HepG2 (cell line): ENCODE results near the gene AHNAK. TPM values are rescaled to one million over a fixed set of nuclear protein-coding genes. Genes with fewer than 3 reads are reported as not detected.

Source experiments
- BCL6 ChIP-seq: IDR thresholded peaks from 2 replicates; pipeline ENCODE4 v1.6.1; 2016; ENCODE audit warnings: missing genetic modification reagents, missing compliant biosample characterization
- CBX5 ChIP-seq: sonication (generic); formaldehyde crosslinking; IDR thresholded peaks from 2 replicates; pipeline ENCODE4 v1.4.0; 2020; ENCODE audit warnings: missing genetic modification reagents, borderline replicate concordance
- CREB3 ChIP-seq: sonication (generic); formaldehyde crosslinking; IDR thresholded peaks from 2 replicates; pipeline ENCODE4 v1.5.0; 2020; ENCODE audit warnings: missing genetic modification reagents
- DNMT1 ChIP-seq: sonication (generic); formaldehyde crosslinking; IDR thresholded peaks from 2 replicates; pipeline ENCODE4 v1.5.1; 2020; ENCODE audit warnings: mild to moderate bottlenecking, missing genetic modification reagents
- ERF ChIP-seq: IDR thresholded peaks from 2 replicates; pipeline ENCODE4 v1.6.1; 2018; ENCODE audit warnings: missing biosample characterization, missing genetic modification reagents
- MTA3 ChIP-seq: sonication (generic); formaldehyde crosslinking; IDR thresholded peaks from 2 replicates; pipeline ENCODE4 v1.4.0; 2020; ENCODE audit warnings: missing genetic modification reagents
- NCOA1 ChIP-seq: sonication (generic); formaldehyde crosslinking; IDR thresholded peaks from 2 replicates; pipeline ENCODE4 v1.9.0; 2021; ENCODE audit warnings: missing genetic modification reagents
- NCOA2 ChIP-seq: sonication (generic); formaldehyde crosslinking; IDR thresholded peaks from 2 replicates; pipeline ENCODE4 v1.8.0; 2022; ENCODE audit warnings: inconsistent platforms
- NPAS2 ChIP-seq: sonication (generic); formaldehyde crosslinking; IDR thresholded peaks from 2 replicates; pipeline ENCODE4 v1.8.0; 2022; ENCODE audit warnings: mild to moderate bottlenecking, missing genetic modification reagents, borderline replicate concordance
- PCBP2 ChIP-seq: fragments of 200-400 bp; formaldehyde crosslinking; optimal IDR thresholded peaks from 2 replicates; pipeline ENCODE3; 2018; ENCODE audit warnings: low read length, low read depth; ENCODE audit not compliant: poor library complexity, severe bottlenecking
- PHF8 ChIP-seq: sonication (generic); formaldehyde crosslinking; IDR thresholded peaks from 2 replicates; pipeline ENCODE4 v1.5.0; 2020; ENCODE audit warnings: missing genetic modification reagents
- RFXAP ChIP-seq: sonication (generic); formaldehyde crosslinking; IDR thresholded peaks from 2 replicates; pipeline ENCODE4 v1.4.0; 2020; ENCODE audit warnings: missing genetic modification reagents, borderline replicate concordance
- SAP130 ChIP-seq: IDR thresholded peaks from 2 replicates; pipeline ENCODE4 v1.6.1; 2016; ENCODE audit warnings: low read depth
- TBX3 ChIP-seq: fragments of 450-650 bp; IDR thresholded peaks from 2 replicates; pipeline ENCODE4 v1.6.1; 2017; ENCODE audit warnings: antibody characterized with exemption, mild to moderate bottlenecking, inconsistent platforms, borderline replicate concordance
- ZMYM4 ChIP-seq: sonication (generic); formaldehyde crosslinking; IDR thresholded peaks from 2 replicates; pipeline ENCODE4 v1.8.1; 2023; ENCODE audit warnings: mild to moderate bottlenecking, missing genetic modification reagents
- ZNF180 ChIP-seq: sonication (generic); formaldehyde crosslinking; IDR thresholded peaks from 2 replicates; pipeline ENCODE4 v1.4.0; 2020; ENCODE audit warnings: low read depth, missing genetic modification reagents, borderline replicate concordance
- ZNF225 ChIP-seq: sonication (generic); formaldehyde crosslinking; IDR thresholded peaks from 2 replicates; pipeline ENCODE4 v1.4.0; 2020; ENCODE audit warnings: mild to moderate bottlenecking, missing genetic modification reagents
- ZNF501 ChIP-seq: sonication (generic); formaldehyde crosslinking; IDR thresholded peaks from 2 replicates; pipeline ENCODE4 v1.5.1; 2020; ENCODE audit warnings: mild to moderate bottlenecking, moderate library complexity, missing genetic modification reagents
- ZNF609 ChIP-seq: sonication (generic); formaldehyde crosslinking; IDR thresholded peaks from 2 replicates; pipeline ENCODE4 v1.4.0; 2020; ENCODE audit warnings: mild to moderate bottlenecking, missing genetic modification reagents, borderline replicate concordance
- ZNF619 ChIP-seq: sonication (generic); formaldehyde crosslinking; IDR thresholded peaks from 2 replicates; pipeline ENCODE4 v1.4.0; 2020; ENCODE audit warnings: mild to moderate bottlenecking, missing genetic modification reagents
- ZNF850 ChIP-seq: sonication (generic); formaldehyde crosslinking; conservative IDR thresholded peaks from 2 replicates; pipeline ENCODE4 v1.9.0; 2021; ENCODE audit warnings: mild to moderate bottlenecking, missing genetic modification reagents
- ZSCAN31 ChIP-seq: sonication (generic); formaldehyde crosslinking; IDR thresholded peaks from 2 replicates; pipeline ENCODE4 v1.5.0; 2020; ENCODE audit warnings: low read depth, mild to moderate bottlenecking, missing genetic modification reagents
- polyA plus RNA-seq, 8 experiments: library from polyadenylated mRNA; depleted of rRNA in 3 of 8; stranded (reverse) in 7 of 8; unstranded in 1 of 8; fragments of >200 nt; fragmentation: Illumina TruSeq in 4 of 8; extraction: Trizol in 4 of 8; gene quantifications; 2 replicates each; pipeline versions ENCODE4 v1.2.1 to v1.2.3, GENCODE V29; 2011 to 2016; ENCODE audit warnings: low read depth in 4 of 8, missing spikeins in 1 of 8, mixed read lengths in 1 of 8; ENCODE audit not compliant: insufficient read depth in 1 of 8
- total RNA-seq, 5 experiments: library from RNA; depleted of rRNA; stranded (reverse); fragments of >200 nt; fragmentation: Illumina TruSeq; extraction: Trizol; gene quantifications; 2 replicates each; pipeline ENCODE4 v1.2.3, GENCODE V29; 2016; ENCODE audit warnings: low read depth in 1 of 5
- TF ChIP-seq, protein P1 (sequence below): sonication (generic); formaldehyde crosslinking; IDR thresholded peaks from 2 replicates; pipeline ENCODE4; 2020; ENCODE audit warnings: missing genetic modification reagents, mild to moderate bottlenecking, borderline replicate concordance

AHNAK gene
- total and polyA plus RNA-seq, 2 of the 13 experiments (the other 11 are each of a cell fraction or from before 2014, with no cell fraction given), result 23.4 to 25.0 TPM

GRCh38 chr11:62499944-62500649, 46.5 kb downstream of the AHNAK start (continued):
- TF ChIP-seq TBX3 (no peak), SAP130 (CRISPR knock-in tag) (no peak), ZNF225 (CRISPR knock-in tag) (no peak), RFXAP (CRISPR knock-in tag) (no peak), ERF (CRISPR knock-in tag) (no peak), NPAS2 (no peak), ZNF850 (CRISPR knock-in tag) (no peak), MTA3 (CRISPR knock-in tag) (no peak), NCOA1 (CRISPR knock-in tag) (no peak), ZNF180 (no peak), ZNF501 (CRISPR knock-in tag) (peak; percentile 31; the same call in 1 of the 2 replicates), PCBP2 (no peak), ZMYM4 (CRISPR knock-in tag) (peak; percentile 30; the same call in 1 of the 2 replicates), ZNF619 (CRISPR knock-in tag) (no peak), PHF8 (CRISPR knock-in tag) (no peak), NCOA2 (CRISPR knock-in tag) (no peak), ZNF609 (CRISPR knock-in tag) (no peak), CBX5 (CRISPR knock-in tag) (no peak), BCL6 (CRISPR knock-in tag) (0 out of 2 replicates have a peak, but pooled peaks have one; percentile 4), DNMT1 (CRISPR knock-in tag) (no peak), CREB3 (no peak), ZSCAN31 (CRISPR knock-in tag) (no peak)
- TF ChIP-seq, protein P1, sequence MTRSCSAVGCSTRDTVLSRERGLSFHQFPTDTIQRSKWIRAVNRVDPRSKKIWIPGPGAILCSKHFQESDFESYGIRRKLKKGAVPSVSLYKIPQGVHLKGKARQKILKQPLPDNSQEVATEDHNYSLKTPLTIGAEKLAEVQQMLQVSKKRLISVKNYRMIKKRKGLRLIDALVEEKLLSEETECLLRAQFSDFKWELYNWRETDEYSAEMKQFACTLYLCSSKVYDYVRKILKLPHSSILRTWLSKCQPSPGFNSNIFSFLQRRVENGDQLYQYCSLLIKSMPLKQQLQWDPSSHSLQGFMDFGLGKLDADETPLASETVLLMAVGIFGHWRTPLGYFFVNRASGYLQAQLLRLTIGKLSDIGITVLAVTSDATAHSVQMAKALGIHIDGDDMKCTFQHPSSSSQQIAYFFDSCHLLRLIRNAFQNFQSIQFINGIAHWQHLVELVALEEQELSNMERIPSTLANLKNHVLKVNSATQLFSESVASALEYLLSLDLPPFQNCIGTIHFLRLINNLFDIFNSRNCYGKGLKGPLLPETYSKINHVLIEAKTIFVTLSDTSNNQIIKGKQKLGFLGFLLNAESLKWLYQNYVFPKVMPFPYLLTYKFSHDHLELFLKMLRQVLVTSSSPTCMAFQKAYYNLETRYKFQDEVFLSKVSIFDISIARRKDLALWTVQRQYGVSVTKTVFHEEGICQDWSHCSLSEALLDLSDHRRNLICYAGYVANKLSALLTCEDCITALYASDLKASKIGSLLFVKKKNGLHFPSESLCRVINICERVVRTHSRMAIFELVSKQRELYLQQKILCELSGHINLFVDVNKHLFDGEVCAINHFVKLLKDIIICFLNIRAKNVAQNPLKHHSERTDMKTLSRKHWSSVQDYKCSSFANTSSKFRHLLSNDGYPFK, result 0 out of 2 replicates have a peak, but pooled peaks have one; percentile 29
